Transverse colon (tissue), 4 donors: ENCODE measurements around the gene RERE. TPM values are rescaled to one million over a fixed set of nuclear protein-coding genes. Genes with fewer than 3 reads are reported as not detected.
"Not testable (repeated sequence)": the region's sequence is repeated elsewhere in the genome, so short reads cannot be mapped to it uniquely, and the experiment has no call there.

Source experiments
- DNase-seq: peaks from one replicate; pipeline ENCODE4 v3.0.0-alpha.2; 2019
- H3K27ac ChIP-seq, 4 donors: fragments of 200-600 bp; sonication (generic); 2 replicates each; pipeline ENCODE4 v1.5.1; 2016 to 2018; ENCODE audit warnings: inconsistent platforms in 4 of 4
- H3K27me3 ChIP-seq: fragments of 200-600 bp; sonication (generic); 2 replicates; pipeline ENCODE4 v1.5.1; 2017; ENCODE audit warnings: inconsistent platforms
- H3K36me3 ChIP-seq, 4 donors: fragments of 200-600 bp; sonication (generic); 2 replicates each; pipeline ENCODE4 v1.5.1; 2017 to 2019; ENCODE audit warnings: inconsistent platforms in 4 of 4
- H3K4me1 ChIP-seq, 4 donors: fragments of 200-600 bp; sonication (generic); 2 replicates each; pipeline ENCODE4 v1.5.1; 2017 to 2020; ENCODE audit warnings: inconsistent platforms in 4 of 4
- H3K4me3 ChIP-seq, 4 donors: fragments of 200-600 bp; sonication (generic); 1 replicate in 1 of 4; 2 replicates in 3 of 4; pipeline versions ENCODE4 v1.5.1 to v1.6.1; 2017 to 2019; ENCODE audit warnings: inconsistent platforms in 4 of 4
- H3K9me3 ChIP-seq, 2 donors: fragments of 200-600 bp; sonication (generic); 2 replicates each; pipeline ENCODE4 v1.5.1; 2017 to 2019; ENCODE audit warnings: inconsistent platforms in 2 of 2
- EP300 ChIP-seq: sonication (generic); formaldehyde crosslinking; IDR thresholded peaks from one replicate; pipeline ENCODE4 v1.6.1; 2017; ENCODE audit warnings: antibody characterized with exemption, low read depth
- POLR2A ChIP-seq: fragments of 450-650 bp; IDR thresholded peaks from one replicate; pipeline ENCODE4 v1.6.1; 2016; ENCODE audit warnings: antibody characterized with exemption, mild to moderate bottlenecking, moderate library complexity
- POLR2AphosphoS5 ChIP-seq, 3 donors: sonication (generic); formaldehyde crosslinking; IDR thresholded peaks; one replicate each; pipeline ENCODE4 v1.6.1; 2016; ENCODE audit warnings: antibody characterized with exemption in 3 of 3
- whole genome bisulfite sequencing, 2 donors: methylation state at CpG; one replicate each; pipeline ENCODE4 v1.1.5; 2018; ENCODE audit warnings: low coverage in 1 of 2; 5-methylcytosine and 5-hydroxymethylcytosine counted together
- in situ Hi-C, 4 donors: fragments of 200-750 bp; cut with MboI; loops; one replicate each; pipeline versions ENCODE4 v1.15.0 to v1.15.1; 2017; ENCODE audit warnings: low sequenced_read_pairs in 3 of 4, low pct_ligation_motif_present in 1 of 4, low pct_unique_long_range_greater_than_20kb in 1 of 4
- intact Hi-C: fragments of 100-400 bp; cut with DNase I; formaldehyde crosslinking; loops from one replicate; pipeline ENCODE4 v1.15.1; 2023; ENCODE audit warnings: low total_unique reads
- total RNA-seq, 4 donors: library from RNA; depleted of rRNA; stranded (reverse); fragments of >200 nt; gene quantifications; one replicate each; pipeline ENCODE4 v1.1.0, GENCODE V29; 2016
- TF ChIP-seq, protein P1 (sequence below), 5 experiments: fragments of 200-600 bp in 3 of 5; fragments of 450-650 bp in 2 of 5; sonication (generic) in 3 of 5; IDR thresholded peaks; 1 replicate in 2 of 5; 2 replicates in 3 of 5; pipeline ENCODE4 v1.5.1; 2016 to 2017; ENCODE audit warnings: antibody characterized with exemption in 5 of 5, inconsistent platforms in 3 of 5, mild to moderate bottlenecking in 2 of 5, moderate library complexity in 1 of 5

The RERE gene
- total RNA-seq, 4 donors from 2014 or later: 80.3 to 657 (median 105) TPM

DNA sequence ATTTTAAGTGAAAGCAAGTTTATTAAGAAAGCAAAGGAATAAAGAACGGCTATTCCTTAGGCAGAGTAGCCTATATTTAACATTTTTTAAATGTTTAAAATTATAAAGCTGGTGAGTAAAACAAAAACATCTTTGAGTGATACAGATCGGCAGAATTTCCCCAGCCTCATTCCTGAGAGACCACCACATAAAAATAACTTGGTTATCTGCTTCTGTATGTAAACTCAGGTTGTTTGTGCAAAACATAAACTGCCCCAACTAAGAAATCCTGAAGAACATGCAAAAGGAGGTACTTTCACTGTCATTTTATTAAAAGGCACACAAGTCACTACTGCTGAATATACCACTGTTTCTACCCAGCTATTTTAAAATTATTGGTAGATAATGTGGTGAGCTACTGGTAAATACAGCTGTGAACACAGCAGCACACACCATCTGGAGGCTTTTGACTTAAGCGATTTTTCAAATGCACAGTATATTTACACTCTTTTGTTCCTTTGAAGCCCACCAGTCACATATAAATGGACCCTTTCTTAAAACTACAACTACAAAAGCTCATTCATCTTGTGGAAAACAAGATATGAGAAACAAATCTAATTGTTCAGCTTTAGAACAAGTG, 119.3 kb downstream of the RERE start:
- 77 to 82% methylated on average over 3 of the region's 3 CpGs for WGBS, 2 donors
- in situ Hi-C loops: no loop called here
- H3K4me3 ChIP-seq: no peak overlapping the region
- H3K4me1 ChIP-seq: peaks cover 8 to 49% (median 26%) of the 10 kb centered on the region in 4 donors
- no peaks in the 10 kb centered on the region for H3K36me3 ChIP-seq
- no peak for TF ChIP-seq POLR2AphosphoS5 (IDR thresholded peaks at IDR 0.05)
- TF ChIP-seq, protein P1, sequence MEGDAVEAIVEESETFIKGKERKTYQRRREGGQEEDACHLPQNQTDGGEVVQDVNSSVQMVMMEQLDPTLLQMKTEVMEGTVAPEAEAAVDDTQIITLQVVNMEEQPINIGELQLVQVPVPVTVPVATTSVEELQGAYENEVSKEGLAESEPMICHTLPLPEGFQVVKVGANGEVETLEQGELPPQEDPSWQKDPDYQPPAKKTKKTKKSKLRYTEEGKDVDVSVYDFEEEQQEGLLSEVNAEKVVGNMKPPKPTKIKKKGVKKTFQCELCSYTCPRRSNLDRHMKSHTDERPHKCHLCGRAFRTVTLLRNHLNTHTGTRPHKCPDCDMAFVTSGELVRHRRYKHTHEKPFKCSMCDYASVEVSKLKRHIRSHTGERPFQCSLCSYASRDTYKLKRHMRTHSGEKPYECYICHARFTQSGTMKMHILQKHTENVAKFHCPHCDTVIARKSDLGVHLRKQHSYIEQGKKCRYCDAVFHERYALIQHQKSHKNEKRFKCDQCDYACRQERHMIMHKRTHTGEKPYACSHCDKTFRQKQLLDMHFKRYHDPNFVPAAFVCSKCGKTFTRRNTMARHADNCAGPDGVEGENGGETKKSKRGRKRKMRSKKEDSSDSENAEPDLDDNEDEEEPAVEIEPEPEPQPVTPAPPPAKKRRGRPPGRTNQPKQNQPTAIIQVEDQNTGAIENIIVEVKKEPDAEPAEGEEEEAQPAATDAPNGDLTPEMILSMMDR (IDR thresholded peaks at IDR 0.05): no peak
- TF ChIP-seq EP300: no peak
- no peak for TF ChIP-seq POLR2A
- no peak for DNase-seq
- intact Hi-C loops: no loop called here
- no peaks in the 10 kb centered on the region for H3K27me3 ChIP-seq
- no peak overlapping the region for H3K27ac ChIP-seq
- no peaks in the 10 kb centered on the region for H3K9me3 ChIP-seq

DNA sequence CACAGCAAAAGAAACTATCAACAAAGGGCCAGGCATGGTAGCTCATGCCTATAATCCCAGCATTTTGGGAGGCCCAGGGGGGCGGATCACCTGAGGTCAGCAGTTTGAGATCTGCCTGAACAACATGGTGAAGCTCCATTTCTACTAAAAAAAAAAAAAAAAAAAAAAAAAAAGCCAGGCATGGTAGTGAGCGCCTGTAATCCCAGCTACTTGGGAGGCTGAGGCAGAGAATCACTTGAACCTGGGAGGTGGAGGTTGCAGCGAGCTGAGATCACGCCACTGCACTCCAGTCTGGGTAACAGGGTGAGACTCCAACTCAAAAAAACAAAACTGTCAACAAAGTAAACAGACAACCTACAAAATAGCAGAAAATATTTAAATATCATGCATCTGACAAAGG, 122.0 kb downstream of the RERE start:
- H3K4me3 ChIP-seq, DNase-seq, H3K27me3 ChIP-seq, H3K27ac ChIP-seq, in situ Hi-C loops, H3K36me3 ChIP-seq, intact Hi-C loops, H3K9me3 ChIP-seq: not testable (repeated sequence)
- H3K4me1 ChIP-seq: peaks cover 2 to 35% (median 11%) of the 10 kb centered on the region in 4 donors
- 98 to 100% methylated on average over 2 to 4 of the region's 4 CpGs for WGBS, 2 donors

DNA sequence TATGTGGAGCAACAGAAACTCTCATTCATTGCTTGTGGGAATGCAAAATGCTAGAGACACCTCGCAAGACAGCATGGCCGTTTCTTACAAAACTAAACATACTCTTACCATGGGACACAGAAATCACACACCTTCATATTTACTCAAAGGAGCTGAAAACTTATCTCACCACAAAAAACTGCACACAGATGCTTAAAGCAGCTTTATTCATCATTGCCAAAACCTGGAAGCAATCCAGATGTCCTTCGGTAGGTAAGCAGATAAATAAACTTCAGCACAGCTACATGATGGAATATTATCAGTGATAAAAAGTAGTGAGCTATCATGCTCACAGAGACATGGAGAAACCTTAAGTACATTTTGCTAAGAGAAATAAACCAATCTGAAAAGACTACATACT, 124.3 kb downstream of the RERE start:
- Histone ChIP-seq H3K27ac (no peak overlapping the region), H3K27me3 (no peaks in the 10 kb centered on the region), H3K36me3 (no peaks in the 10 kb centered on the region), H3K4me3 (no peak overlapping the region), H3K9me3 (no peaks in the 10 kb centered on the region), H3K4me1 (peaks cover 0 to 29% (median 7%) of the 10 kb centered on the region in 4 donors)
- no peak for DNase-seq
- intact Hi-C loops: no loop called here
- WGBS, 2 donors: 67 to 73% methylated on average over 3 of the region's 3 CpGs
- in situ Hi-C loops: no loop called here
- TF ChIP-seq POLR2A: no peak
- no peak for TF ChIP-seq POLR2AphosphoS5 (IDR thresholded peaks at IDR 0.05)
- TF ChIP-seq, protein P1 (IDR thresholded peaks at IDR 0.05): no peak
- no peak for TF ChIP-seq EP300

DNA sequence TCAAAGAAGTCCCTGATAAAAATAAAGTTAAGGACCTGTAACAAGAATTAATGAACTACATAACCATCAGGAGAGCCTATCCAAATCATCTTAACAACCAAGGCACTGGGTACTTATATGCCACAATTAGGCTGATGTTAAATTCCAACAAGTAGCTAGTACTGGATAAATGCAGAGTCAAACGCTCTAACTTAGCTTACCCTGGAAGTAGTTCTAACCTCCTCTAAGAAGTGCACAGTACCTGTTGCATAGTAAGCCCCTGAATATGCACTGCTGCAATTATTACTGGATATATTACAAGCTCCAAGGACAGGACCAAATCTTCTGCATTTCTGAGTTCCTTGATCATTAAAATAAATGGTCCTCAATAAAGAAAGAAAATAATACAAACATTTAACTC, 125.8 kb downstream of the RERE start:
- peaks cover 7 to 43% (median 16%) of the 10 kb centered on the region in 4 donors for H3K4me1 ChIP-seq
- H3K9me3 ChIP-seq: no peaks in the 10 kb centered on the region
- no peaks in the 10 kb centered on the region for H3K27me3 ChIP-seq
- no peaks in the 10 kb centered on the region for H3K36me3 ChIP-seq
- TF ChIP-seq POLR2AphosphoS5 (IDR thresholded peaks at IDR 0.05) (no peak), EP300 (no peak), POLR2A (no peak)
- TF ChIP-seq, protein P1 (IDR thresholded peaks at IDR 0.05): no peak
- intact Hi-C loops: no loop called here
- 40 to 74% methylated on average over 1 of the region's 1 CpG for WGBS, 2 donors
- H3K27ac ChIP-seq: peak overlapping the region in 1 of 4 donors; percentile 13
- no peak overlapping the region for H3K4me3 ChIP-seq
- in situ Hi-C loops: no loop called here
- no peak for DNase-seq

DNA sequence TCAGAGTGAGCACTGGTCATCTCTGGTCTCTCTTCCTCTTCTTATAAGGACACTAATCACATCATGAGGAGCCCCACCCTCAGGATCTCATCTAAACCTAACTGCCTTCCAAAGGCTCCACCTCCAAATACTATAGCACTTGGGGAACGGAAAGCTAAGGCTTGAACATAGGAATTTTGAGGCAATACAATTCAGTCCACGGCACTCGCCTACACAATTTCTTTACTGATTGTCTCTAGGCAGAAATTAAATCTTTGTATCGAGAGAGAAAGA, 127.3 kb downstream of the RERE start:
- WGBS, 2 donors: 99 to 100% methylated on average over 4 of the region's 4 CpGs
- no peaks in the 10 kb centered on the region for H3K36me3 ChIP-seq
- H3K9me3 ChIP-seq: no peaks in the 10 kb centered on the region
- in situ Hi-C loops (no loop called here), intact Hi-C loops (no loop called here)
- H3K4me1 ChIP-seq: peaks cover 9 to 58% (median 19%) of the 10 kb centered on the region in 4 donors
- DNase-seq: no peak
- H3K4me3 ChIP-seq: no peak overlapping the region
- no peak overlapping the region for H3K27ac ChIP-seq
- TF ChIP-seq, protein P1 (IDR thresholded peaks at IDR 0.05): no peak
- no peaks in the 10 kb centered on the region for H3K27me3 ChIP-seq
